GM19467 (cell line): ENCODE measurements around the gene KPNB1.

ENCODE experiments used
- ATAC-seq: cut with Tn5 transposase; IDR thresholded peaks from one replicate; pipeline ENCODE4 v1.9.1; 2021; ENCODE audit warnings: mild to moderate bottlenecking, moderate library complexity; ENCODE audit not compliant: unreplicated experiment

The KPNB1 gene

GRCh38 chr17:47649153-47649971 is at the start of gene KPNB1:
KPNB1 (plus strand) TSS chr17:47649919; CDS start chr17:47650245, 326 bp downstream.
- ATAC-seq: peak; percentile 79

GRCh38 chr17:47603830-47604597 is 45.7 kb upstream of the KPNB1 start:
- ATAC-seq: no peak

GRCh38 chr17:47604598-47604927 is 45.2 kb upstream of the KPNB1 start:
- ATAC-seq: no peak

GRCh38 chr17:47605011-47605410 is 44.7 kb upstream of the KPNB1 start:
- no peak for ATAC-seq

GRCh38 chr17:47607481-47607880 is 42.2 kb upstream of the KPNB1 start:
- ATAC-seq: no peak

GRCh38 chr17:47611372-47612350 is 38.1 kb upstream of the KPNB1 start:
- no peak for ATAC-seq

GRCh38 chr17:47615766-47616424 is 33.8 kb upstream of the KPNB1 start:
- ATAC-seq: no peak

GRCh38 chr17:47618410-47618809 is 31.3 kb upstream of the KPNB1 start:
- ATAC-seq: no peak

GRCh38 chr17:47620503-47621245 is 29.0 kb upstream of the KPNB1 start:
- no peak for ATAC-seq

- ATAC-seq: no peak
These were observed 28.2 kb upstream of the KPNB1 start for GRCh38 chr17:47621293-47622179.

GRCh38 chr17:47622180-47622549 is 27.6 kb upstream of the KPNB1 start:
- ATAC-seq: no peak

GRCh38 chr17:47624727-47625068 is 25.0 kb upstream of the KPNB1 start:
- no peak for ATAC-seq

- no peak for ATAC-seq
These were observed 21.6 kb upstream of the KPNB1 start for GRCh38 chr17:47628014-47628566.

- ATAC-seq: no peak
These were observed 19.9 kb upstream of the KPNB1 start for GRCh38 chr17:47629826-47630225.

- no peak for ATAC-seq
These were observed 19.1 kb upstream of the KPNB1 start for GRCh38 chr17:47630614-47631013.

GRCh38 chr17:47632991-47633390 is 16.7 kb upstream of the KPNB1 start:
- ATAC-seq: no peak

- no peak for ATAC-seq
These were observed 15.7 kb upstream of the KPNB1 start for GRCh38 chr17:47633996-47634395.

GRCh38 chr17:47634870-47635269 is 14.8 kb upstream of the KPNB1 start:
- no peak for ATAC-seq

GRCh38 chr17:47635734-47636133 is 14.0 kb upstream of the KPNB1 start:
- no peak for ATAC-seq
